ENCODE measurements around the gene ETNK1. TPM values are rescaled to one million over a fixed set of nuclear protein-coding genes. Genes with fewer than 3 reads are reported as not detected.

ETNK1 gene
- total RNA-seq, 1 donor from 2014 or later, result 53.9 TPM

GRCh38 chr12:22631863-22632463, 7.0 kb downstream of the ETNK1 start:
- no peak overlapping the region for H3K4me2 ChIP-seq
- no peaks in the 10 kb centered on the region for H3K27me3 ChIP-seq
- Mint-ChIP-seq H3K27ac (no peak overlapping the region), H3K4me1 (peaks cover 26% of the 10 kb centered on the region), H3K4me3 (no peak overlapping the region), H3K9me3 (peaks cover 4% of the 10 kb centered on the region), H3K27me3 (ENCODE audit: insufficient read depth, low read depth) (peaks cover 2% of the 10 kb centered on the region), H3K36me3 (peaks cover 45% of the 10 kb centered on the region)
- no peak overlapping the region for H3K4me3 ChIP-seq
- no peaks in the 10 kb centered on the region for H3K9me3 ChIP-seq (ENCODE audit: low read depth)
- H3K4me1 ChIP-seq, result peaks cover 16% of the 10 kb centered on the region
- no peaks in the 10 kb centered on the region for H3K36me3 ChIP-seq
- peaks cover 47% of the 10 kb centered on the region for H4K20me1 ChIP-seq (ENCODE audit: low read depth)
- no peak overlapping the region for H3K9ac ChIP-seq
- DNase-seq (ENCODE audit: low spot score), result no peak
- H3K79me2 ChIP-seq (ENCODE audit: low read depth), result peaks cover 100% of the 10 kb centered on the region
- TF ChIP-seq CTCF (IDR thresholded peaks at IDR 0.05) (peak; percentile 61), EZH2 (IDR thresholded peaks at IDR 0.05) (no peak), EZH2phosphoT487 (IDR thresholded peaks at IDR 0.05) (no peak)
- H3F3A ChIP-seq (ENCODE audit: low read depth), result no peaks in the 10 kb centered on the region
- no peak overlapping the region for H3K27ac ChIP-seq
- no peak overlapping the region for H2AFZ ChIP-seq (replicated peaks)

GRCh38 chr12:22634883-22635282, 9.9 kb downstream of the ETNK1 start:
- peaks cover 55% of the 10 kb centered on the region for H3K36me3 Mint-ChIP-seq
- H3K27me3 ChIP-seq, result no peaks in the 10 kb centered on the region
- H3F3A ChIP-seq (ENCODE audit: low read depth), result no peaks in the 10 kb centered on the region
- no peak for DNase-seq (ENCODE audit: low spot score)
- peaks cover 100% of the 10 kb centered on the region for H3K79me2 ChIP-seq (ENCODE audit: low read depth)
- H3K9me3 ChIP-seq (ENCODE audit: low read depth), result no peaks in the 10 kb centered on the region
- H3K4me1 ChIP-seq, result no peaks in the 10 kb centered on the region
- H3K27me3 Mint-ChIP-seq (ENCODE audit: insufficient read depth, low read depth), result peaks cover 2% of the 10 kb centered on the region
- no peak overlapping the region for H3K4me3 Mint-ChIP-seq
- H3K27ac Mint-ChIP-seq, result no peak overlapping the region
- TF ChIP-seq CTCF (IDR thresholded peaks at IDR 0.05) (no peak), EZH2phosphoT487 (IDR thresholded peaks at IDR 0.05) (no peak), EZH2 (IDR thresholded peaks at IDR 0.05) (no peak)
- no peak overlapping the region for H3K4me3 ChIP-seq
- H3K9me3 Mint-ChIP-seq, result peaks cover 7% of the 10 kb centered on the region
- peaks cover 4% of the 10 kb centered on the region for H3K4me1 Mint-ChIP-seq
- no peak overlapping the region for H2AFZ ChIP-seq (replicated peaks)
- no peak overlapping the region for H3K4me2 ChIP-seq
- H3K36me3 ChIP-seq, result no peaks in the 10 kb centered on the region
- H4K20me1 ChIP-seq (ENCODE audit: low read depth), result peaks cover 25% of the 10 kb centered on the region
- H3K9ac ChIP-seq, result no peak overlapping the region
- no peak overlapping the region for H3K27ac ChIP-seq

- no peaks in the 10 kb centered on the region for H3K27me3 ChIP-seq
- H3K4me2 ChIP-seq, result no peak overlapping the region
- H4K20me1 ChIP-seq (ENCODE audit: low read depth), result peaks cover 24% of the 10 kb centered on the region
Measured at GRCh38 chr12:22635812-22636211, 10.8 kb downstream of the ETNK1 start.

More at GRCh38 chr12:22635812-22636211, 10.8 kb downstream of the ETNK1 start:
- Histone ChIP-seq H3K36me3 (no peaks in the 10 kb centered on the region), H3K79me2 (ENCODE audit: low read depth) (peaks cover 99% of the 10 kb centered on the region), H3K9ac (no peak overlapping the region), H3K4me1 (no peaks in the 10 kb centered on the region), H2AFZ (replicated peaks) (no peak overlapping the region), H3K27ac (no peak overlapping the region), H3F3A (ENCODE audit: low read depth) (no peaks in the 10 kb centered on the region), H3K9me3 (ENCODE audit: low read depth) (no peaks in the 10 kb centered on the region), H3K4me3 (no peak overlapping the region)
- Mint-ChIP-seq H3K27me3 (ENCODE audit: insufficient read depth, low read depth) (no peaks in the 10 kb centered on the region), H3K9me3 (peaks cover 7% of the 10 kb centered on the region), H3K4me1 (peaks cover 3% of the 10 kb centered on the region), H3K36me3 (peaks cover 51% of the 10 kb centered on the region), H3K27ac (no peak overlapping the region), H3K4me3 (no peak overlapping the region)
- DNase-seq (ENCODE audit: low spot score), result no peak
- TF ChIP-seq EZH2 (IDR thresholded peaks at IDR 0.05) (no peak), CTCF (IDR thresholded peaks at IDR 0.05) (no peak), EZH2phosphoT487 (IDR thresholded peaks at IDR 0.05) (no peak)

Data from neural progenitor cell (in vitro differentiated cells).